GM19239 (cell line): ENCODE results near the gene AARSD1.
"Not testable (repeated sequence)": the region's sequence is repeated elsewhere in the genome, so short reads cannot be mapped to it uniquely, and the experiment has no call there.

ENCODE experiments used
- DNase-seq: peaks from one replicate; pipeline ENCODE4 v3.0.0; 2011; ENCODE audit warnings: low spot score; ENCODE audit not compliant: insufficient read length
- FAIRE-seq: peaks from 2 replicates; lab custom pipeline; 2011; peaks lifted over from hg19 to GRCh38; lab: Jason Lieb, UNC

Gene AARSD1

GRCh38 chr17:42922294-42922693 is 42.0 kb downstream of the AARSD1 start:
- FAIRE-seq (no peak), DNase-seq (no peak)

- FAIRE-seq (no peak), DNase-seq (no peak)
Measured at GRCh38 chr17:42920922-42921321, 43.3 kb downstream of the AARSD1 start.

DNA sequence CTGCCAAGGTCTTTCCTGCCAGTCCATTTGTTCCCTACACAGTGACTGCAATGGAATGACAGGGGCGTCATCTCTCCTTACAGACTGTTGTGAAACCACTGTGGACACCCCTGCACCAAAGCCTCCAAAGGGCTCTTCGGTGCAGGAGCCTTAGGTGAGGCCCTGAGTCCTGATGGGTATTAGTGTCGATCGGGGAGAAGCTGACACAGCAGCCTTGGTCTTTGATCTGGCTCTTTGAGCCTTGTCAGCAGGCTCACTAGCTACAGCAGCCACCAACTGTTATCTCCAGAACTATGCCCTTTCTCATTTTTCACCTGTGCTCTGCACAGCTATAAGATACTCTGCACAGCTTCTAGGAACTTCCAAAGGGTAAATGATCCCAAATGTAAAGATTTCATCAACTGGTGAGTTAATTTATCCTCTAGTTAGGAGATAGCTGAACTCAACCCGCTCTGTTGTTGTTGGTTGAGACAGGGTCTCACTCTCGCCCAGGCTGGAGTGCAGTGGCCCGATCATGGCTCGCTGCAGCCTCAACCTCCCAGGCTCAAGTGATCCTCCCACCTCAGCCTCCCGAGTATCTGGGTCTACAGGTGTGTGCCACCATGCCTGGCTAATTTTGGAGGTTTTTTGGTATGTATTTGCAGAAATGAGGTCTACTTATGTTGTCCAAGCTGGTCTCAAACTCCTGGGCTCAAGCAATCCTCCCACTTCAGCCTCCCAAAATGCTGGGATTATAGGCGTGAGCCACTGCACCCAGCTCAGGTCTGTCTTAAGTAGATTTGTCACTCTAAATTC is 44.0 kb downstream of the AARSD1 start:
- no peak for FAIRE-seq
- no peak for DNase-seq

DNA sequence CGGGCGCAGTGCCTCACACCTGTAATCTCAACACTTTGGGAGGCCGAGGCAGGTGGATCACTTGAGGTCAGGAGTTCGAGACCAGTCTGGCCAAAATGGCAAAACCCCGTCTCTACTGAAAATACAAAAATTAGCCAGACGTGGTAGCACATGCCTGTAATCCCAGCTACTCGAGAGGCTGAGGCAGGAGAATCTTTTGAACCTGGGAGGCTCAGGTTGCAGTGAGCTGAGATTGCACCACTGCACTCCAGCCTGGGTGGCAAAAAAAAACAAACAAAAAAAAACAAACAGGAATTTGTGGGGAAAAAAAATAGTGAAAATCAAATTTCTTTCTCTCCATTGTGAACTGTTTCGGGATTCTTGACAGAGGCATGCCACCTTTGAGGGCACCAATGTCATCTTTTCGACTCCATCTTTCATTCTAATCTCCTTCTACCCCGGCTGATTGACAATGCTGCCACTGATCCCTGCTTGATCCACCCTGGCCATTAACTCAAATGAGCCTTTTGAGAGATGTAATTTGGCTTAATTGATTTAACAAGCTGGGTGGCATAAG is 44.7 kb downstream of the AARSD1 start:
- FAIRE-seq, DNase-seq: not testable (repeated sequence)

DNA sequence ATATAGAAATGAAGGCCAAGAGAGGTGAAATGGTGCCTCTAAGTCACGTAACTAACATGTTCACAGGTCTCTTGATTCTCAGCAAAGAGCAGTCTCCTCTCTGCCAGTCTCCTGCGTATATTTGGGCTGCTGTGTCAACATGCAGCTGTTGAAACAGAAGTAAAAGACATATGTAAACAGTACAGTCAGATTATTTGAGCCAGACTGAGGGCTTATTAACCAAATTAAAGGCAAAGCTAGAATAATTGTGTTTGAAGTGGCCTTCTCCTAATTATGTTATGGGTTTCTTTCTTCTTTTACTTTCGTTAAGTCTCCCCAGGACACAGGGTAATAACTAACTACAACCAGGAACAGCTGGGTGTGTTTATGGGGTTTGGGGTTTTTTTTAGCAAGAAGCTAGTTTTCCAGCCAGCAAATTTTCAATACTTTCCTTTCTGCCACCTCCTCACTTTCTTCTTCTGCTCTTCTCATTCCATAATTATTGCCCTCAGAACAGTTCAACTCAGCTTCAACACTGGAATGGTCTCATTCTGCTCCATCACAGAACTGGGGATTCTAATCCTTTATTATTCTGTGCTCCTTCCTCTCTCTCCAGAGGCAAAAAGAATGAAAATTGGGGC is 45.2 kb downstream of the AARSD1 start:
- FAIRE-seq = peak; percentile 33

DNA sequence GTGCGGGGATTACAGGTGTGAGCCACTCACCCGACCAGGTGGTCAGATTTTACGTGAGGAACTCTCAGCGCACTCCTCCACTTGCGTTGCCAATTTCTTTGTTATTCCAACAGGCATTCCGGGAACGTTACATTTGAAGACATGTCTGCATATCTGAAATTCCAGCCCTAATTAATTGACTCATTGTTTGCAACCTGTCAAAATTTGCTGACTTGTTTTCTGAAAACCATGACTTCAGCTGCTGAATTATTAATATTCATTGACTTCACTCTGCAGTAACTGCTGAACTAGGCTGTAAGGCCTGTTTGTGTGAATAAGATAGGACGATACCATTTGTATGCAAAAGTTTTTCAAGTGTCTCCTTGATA is 47.0 kb downstream of the AARSD1 start:
- FAIRE-seq (peak; percentile 23), DNase-seq (no peak)

More for the DNA sequence above, 45.2 kb downstream of the AARSD1 start:
- DNase-seq = no peak

DNA sequence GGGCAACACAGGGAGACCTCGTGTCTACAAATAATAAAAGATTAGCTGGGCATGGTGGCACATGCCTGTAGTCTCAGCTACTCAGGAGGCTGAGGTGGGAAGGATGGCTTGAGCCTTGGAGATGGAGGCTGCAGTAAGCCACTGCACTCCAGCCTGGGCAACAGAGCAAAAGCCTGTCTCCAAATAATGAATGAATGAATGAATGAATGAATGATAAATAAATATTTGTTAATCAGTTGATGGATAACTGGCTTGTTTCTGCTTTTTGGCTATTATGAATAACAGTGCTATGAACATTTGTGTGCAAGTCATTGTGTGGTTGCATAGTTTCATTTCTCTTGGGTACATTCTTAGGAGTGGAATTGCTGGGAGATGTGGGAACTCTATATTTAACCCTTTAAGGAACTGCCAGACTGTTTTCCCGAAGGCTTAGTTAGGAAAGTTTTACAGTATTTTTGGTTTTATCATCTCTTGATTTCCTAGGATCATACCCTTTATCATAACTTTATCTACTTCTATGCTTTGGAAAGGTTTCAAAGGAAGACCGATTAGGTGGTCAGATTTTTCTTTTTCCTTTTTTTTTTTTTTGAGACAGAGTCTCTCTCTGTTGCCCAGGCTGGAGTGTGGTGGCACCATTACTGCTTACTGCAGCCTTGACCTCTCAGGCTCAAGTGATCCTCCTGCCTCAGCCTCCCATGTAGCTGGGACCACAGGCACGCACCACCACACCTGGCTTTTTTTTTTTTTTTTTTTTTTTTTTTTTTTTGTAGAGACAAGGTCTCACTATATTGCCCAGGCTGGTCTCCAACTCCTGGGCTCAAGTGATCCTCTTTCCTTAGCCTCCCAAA is 47.6 kb downstream of the AARSD1 start:
- FAIRE-seq, DNase-seq: not testable (repeated sequence)

GRCh38 chr17:42915288-42915687 is 49.0 kb downstream of the AARSD1 start:
- DNase-seq, FAIRE-seq: not testable (repeated sequence)

GRCh38 chr17:42913981-42914617 is 50.2 kb downstream of the AARSD1 start:
- DNase-seq = no peak
- no peak for FAIRE-seq

- FAIRE-seq (no peak), DNase-seq (no peak)
Measured at GRCh38 chr17:42913522-42913921, 50.7 kb downstream of the AARSD1 start.

DNA sequence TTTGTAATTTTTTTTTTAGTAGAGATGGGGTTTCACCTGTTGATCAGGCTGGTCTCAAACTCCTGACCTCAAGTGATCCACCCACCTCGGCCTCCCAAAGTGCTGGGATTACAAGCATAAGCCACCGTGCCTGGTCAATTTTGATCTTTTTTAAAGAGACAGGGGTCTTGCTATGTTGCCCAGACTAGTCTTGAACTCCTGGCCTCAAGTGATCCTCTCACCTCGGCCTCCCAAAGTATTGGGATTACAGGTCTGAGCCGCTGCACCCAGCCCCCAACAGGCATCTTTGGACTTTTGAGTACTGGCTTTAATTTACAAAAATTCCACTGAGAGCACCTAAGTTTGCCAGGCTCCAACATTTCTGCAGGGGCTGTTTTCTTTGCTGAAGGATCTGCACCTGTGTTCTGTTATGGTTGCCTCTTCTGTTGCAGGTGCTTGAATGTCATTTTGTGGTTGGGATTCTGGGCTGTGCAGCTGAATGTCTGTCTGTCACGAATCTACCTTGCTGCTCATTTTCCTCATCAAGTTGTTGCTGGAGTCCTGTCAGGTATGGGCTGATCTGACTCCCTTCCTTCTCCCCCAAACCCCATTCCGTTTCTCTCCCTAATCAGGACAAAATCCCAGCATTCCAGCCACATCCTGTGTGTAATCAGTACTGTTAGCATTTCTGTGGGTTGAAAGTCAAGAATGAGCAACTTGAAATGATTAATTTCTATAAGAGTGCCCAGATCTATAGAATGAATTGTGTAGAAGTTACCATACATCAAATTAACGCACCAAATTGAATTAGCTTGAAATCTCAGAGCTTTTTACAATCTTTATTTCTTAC is 55.2 kb downstream of the AARSD1 start:
- DNase-seq (no peak), FAIRE-seq (no peak)

- FAIRE-seq (no peak), DNase-seq (no peak)
Measured at GRCh38 chr17:42906772-42907446, 57.3 kb downstream of the AARSD1 start.

DNA sequence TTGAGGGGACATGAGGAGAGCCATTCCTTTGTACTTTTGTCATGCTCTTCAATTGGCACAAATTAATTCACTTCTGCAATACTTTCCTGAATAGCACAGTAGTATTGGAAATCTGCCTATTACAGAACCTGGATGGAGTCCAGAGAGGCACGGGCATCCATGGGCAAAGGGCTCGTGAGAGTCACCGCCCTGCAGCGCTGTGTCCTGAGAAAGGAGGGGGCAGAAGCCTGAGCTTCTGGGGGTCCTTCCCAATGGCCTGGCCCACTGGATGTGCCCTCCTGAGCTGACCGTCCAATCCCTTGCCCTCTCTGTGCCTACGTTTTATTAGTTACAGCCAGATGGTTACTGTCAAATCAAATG is 60.2 kb downstream of the AARSD1 start:
- DNase-seq = no peak
- no peak for FAIRE-seq

DNA sequence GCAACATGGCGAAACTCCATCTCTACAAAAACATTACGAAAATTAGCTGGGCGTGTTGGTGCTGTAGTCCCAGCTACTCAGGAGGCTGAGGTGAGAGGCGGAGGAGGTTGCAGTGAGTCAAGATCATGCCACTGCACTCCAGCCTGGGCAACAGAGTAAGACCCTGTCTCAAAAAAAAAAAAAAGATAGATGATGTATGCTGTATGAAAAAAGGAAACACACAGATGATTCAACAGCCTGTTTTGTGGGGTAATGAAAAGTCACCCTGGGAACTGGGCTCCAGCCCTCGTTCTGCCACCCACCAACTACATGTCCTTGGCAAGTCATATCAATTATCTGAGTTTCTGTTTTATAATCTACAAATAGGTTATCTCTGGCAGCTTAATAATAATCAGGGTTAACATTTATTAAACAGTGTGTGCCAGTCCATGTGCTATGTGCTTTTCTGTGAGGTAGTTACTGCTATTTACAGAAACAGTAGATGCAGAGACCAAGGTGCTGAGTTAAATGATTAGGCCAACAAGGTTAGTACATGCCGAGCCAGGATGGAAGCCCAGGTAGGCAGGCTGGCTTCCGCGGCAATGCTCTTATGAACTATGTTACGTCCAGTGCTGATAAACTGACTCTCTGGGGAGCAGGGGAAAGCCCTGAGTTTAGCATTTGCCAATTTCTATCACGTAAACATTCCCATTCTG is 62.6 kb downstream of the AARSD1 start:
- DNase-seq (no peak), FAIRE-seq (no peak)
